Kidney capillary endothelial cell (primary cell): Measurements from ENCODE around the gene BSDC1.
"Not testable (repeated sequence)": the region's sequence is repeated elsewhere in the genome, so short reads cannot be mapped to it uniquely, and the experiment has no call there.

Source experiments
- DNase-seq: peaks from one replicate; pipeline ENCODE4 v3.0.0-alpha.2; 2018; ENCODE audit warnings: low spot score

The BSDC1 gene

GRCh38 chr1:32394141-32394889 is at the start of gene BSDC1:
TSS of gene BSDC1 (minus strand) at chr1:32394441. CDS start at chr1:32394414, 27 bp downstream.
- DNase-seq: peak; percentile 99

GRCh38 chr1:32441467-32441866 is 47.2 kb upstream of the BSDC1 start:
- DNase-seq: not testable (repeated sequence)

- not testable (repeated sequence) for DNase-seq
These were observed 44.5 kb upstream of the BSDC1 start for GRCh38 chr1:32438777-32439176.

- no peak for DNase-seq
These were observed 43.9 kb upstream of the BSDC1 start for GRCh38 chr1:32438136-32438535.

GRCh38 chr1:32431736-32432400 is 37.6 kb upstream of the BSDC1 start:
- DNase-seq: no peak

- DNase-seq: no peak
These were observed 33.2 kb upstream of the BSDC1 start for GRCh38 chr1:32427264-32427963.

- no peak for DNase-seq
These were observed 32.4 kb upstream of the BSDC1 start for GRCh38 chr1:32426489-32427255.

- DNase-seq: no peak
These were observed 27.5 kb upstream of the BSDC1 start for GRCh38 chr1:32421775-32422174.

GRCh38 chr1:32414186-32414886 is 20.1 kb upstream of the BSDC1 start:
- DNase-seq: no peak

- DNase-seq: peak; percentile 60
These were observed 19.4 kb upstream of the BSDC1 start for GRCh38 chr1:32413507-32414185.

- DNase-seq: no peak
These were observed 17.0 kb upstream of the BSDC1 start for GRCh38 chr1:32411261-32411660.

- no peak for DNase-seq
These were observed 12.4 kb upstream of the BSDC1 start for GRCh38 chr1:32406629-32407111.

- DNase-seq: no peak
These were observed 11.6 kb upstream of the BSDC1 start for GRCh38 chr1:32405672-32406467.

- no peak for DNase-seq
These were observed 10.7 kb upstream of the BSDC1 start for GRCh38 chr1:32404946-32405345.

GRCh38 chr1:32400876-32401631 is 6.8 kb upstream of the BSDC1 start:
- DNase-seq: peak; percentile 67

GRCh38 chr1:32399843-32400242 is 5.6 kb upstream of the BSDC1 start:
- DNase-seq: no peak

- no peak for DNase-seq
These were observed 4.2 kb upstream of the BSDC1 start for GRCh38 chr1:32398401-32398800.

- DNase-seq: not testable (repeated sequence)
These were observed 2.3 kb upstream of the BSDC1 start for GRCh38 chr1:32396524-32396923.

GRCh38 chr1:32394890-32395432 is 720 bp upstream of the BSDC1 start:
- DNase-seq: peak; percentile 34
